ENCODE results near the gene AKAP8L.
"Not testable (repeated sequence)": the region's sequence is repeated elsewhere in the genome, so short reads cannot be mapped to it uniquely, and the experiment has no call there.

Gene AKAP8L

GRCh38 chr19:15337202-15337601 lies 81.6 kb downstream of the AKAP8L start:
- DNase-seq, result no peak

DNA sequence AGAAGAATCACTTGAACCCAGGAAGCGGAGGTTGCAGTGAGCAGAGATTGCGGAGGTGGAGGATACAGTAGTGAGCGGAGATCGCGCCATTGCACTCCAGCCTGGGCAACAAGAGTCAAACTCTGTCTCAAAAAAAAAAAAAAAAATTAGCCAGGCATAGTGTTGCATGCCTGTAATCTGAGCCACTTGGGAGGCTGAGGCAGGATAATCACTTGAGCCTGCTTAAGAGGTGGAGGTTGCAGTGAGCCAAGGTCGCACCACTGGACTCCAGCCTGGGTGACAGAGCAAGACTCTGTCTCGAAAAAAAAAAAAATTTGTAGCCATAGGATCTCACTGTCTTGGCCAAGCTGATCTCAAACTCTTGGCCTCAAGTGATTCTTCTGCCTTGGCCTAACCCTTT lies 82.8 kb downstream of the AKAP8L start:
- DNase-seq, result not testable (repeated sequence)

GRCh38 chr19:15332311-15332996 lies 86.3 kb downstream of the AKAP8L start, which contains the start of gene BRD4:
BRD4 (minus strand) TSS chr19:15332539; CDS start chr19:15273099, 59,440 bp downstream.
- DNase-seq, result peak; percentile 52 to 71 (median 68)

- peak in 2 of 3 experiments; percentile 61 to 66 for DNase-seq
Measured at GRCh38 chr19:15331419-15332310, 87.1 kb downstream of the AKAP8L start.

DNA sequence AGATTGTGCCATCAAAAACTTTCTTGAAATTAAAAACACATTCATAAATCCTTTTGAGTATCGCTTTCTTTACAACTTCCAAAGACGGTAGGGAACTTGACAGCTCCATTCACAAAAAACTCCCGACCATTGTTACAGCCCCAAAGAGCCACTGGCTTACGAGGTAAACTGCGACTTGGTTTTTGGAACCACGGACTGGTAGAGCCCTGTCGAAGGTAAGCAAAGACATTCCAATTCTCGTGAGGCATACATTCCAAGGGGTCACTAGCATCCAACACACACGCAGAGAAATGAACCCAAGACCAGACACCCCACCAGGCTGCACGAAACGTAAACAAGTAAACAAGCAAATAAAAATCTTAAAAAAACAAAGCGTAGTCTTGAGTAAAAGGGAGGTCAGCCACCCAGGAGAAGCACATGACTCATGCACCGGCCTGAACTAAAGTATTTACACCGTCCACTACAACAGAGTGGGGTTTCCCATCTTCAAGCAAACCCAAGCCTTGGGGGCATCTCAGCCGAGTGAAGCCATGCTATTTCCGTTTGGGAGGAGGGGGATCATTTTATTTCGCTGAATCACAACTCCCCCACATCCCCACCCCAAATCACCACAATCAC lies 87.9 kb downstream of the AKAP8L start:
- peak in 1 of 3 experiments; percentile 63 for DNase-seq

All from NCI-H1417 (cell line).